K562 (cell line): Measurements from ENCODE around the gene CALML6. TPM values are rescaled to one million over a fixed set of nuclear protein-coding genes. Genes with fewer than 3 reads are reported as not detected.

Source experiments
- ETS2 ChIP-seq: IDR thresholded peaks from 2 replicates; pipeline ENCODE4 v1.6.1; 2016; ENCODE audit warnings: borderline replicate concordance, missing genetic modification characterization, mild to moderate bottlenecking, moderate library complexity, missing compliant biosample characterization; ENCODE audit not compliant: poor library complexity, severe bottlenecking
- KLF13 ChIP-seq: fragments of 450-650 bp; IDR thresholded peaks from 2 replicates; pipeline ENCODE4 v1.6.1; 2016; ENCODE audit warnings: missing genetic modification characterization, low read depth, mild to moderate bottlenecking, missing compliant biosample characterization, moderate library complexity, borderline replicate concordance
- MCM5 ChIP-seq: fragments of 450-650 bp; IDR thresholded peaks from 2 replicates; pipeline ENCODE4 v1.6.1; 2016; ENCODE audit warnings: low read depth
- NFE2 ChIP-seq: IDR thresholded peaks from 2 replicates; pipeline ENCODE4 v1.6.1; 2014; ENCODE audit warnings: antibody characterized with exemption, low read depth
- NR3C1 ChIP-seq: sonication (generic); formaldehyde crosslinking; IDR thresholded peaks from 2 replicates; pipeline ENCODE4 v1.8.1; 2022; ENCODE audit warnings: missing genetic modification reagents
- STAT5A ChIP-seq: IDR thresholded peaks from 2 replicates; pipeline ENCODE4 v1.6.1; 2012; ENCODE audit warnings: low read length, inconsistent platforms, borderline replicate concordance
- YY1 ChIP-seq, 3 experiments: IDR thresholded peaks; 2 replicates each; pipeline ENCODE4 v1.6.1; 2011; ENCODE audit warnings: low read length in 2 of 3, mild to moderate bottlenecking in 2 of 3, moderate library complexity in 2 of 3, borderline replicate concordance in 1 of 3, control low read depth in 1 of 3, low read depth in 1 of 3; ENCODE audit not compliant: insufficient read depth in 3 of 3, insufficient replicate concordance in 2 of 3, control insufficient read depth in 1 of 3, insufficient read length in 1 of 3; ENCODE audit errors: extremely low read depth in 1 of 3
- ZNF232 ChIP-seq: sonication (generic); formaldehyde crosslinking; IDR thresholded peaks from 2 replicates; pipeline ENCODE4 v1.8.0; 2022; ENCODE audit warnings: mild to moderate bottlenecking, missing genetic modification reagents
- ZNF696 ChIP-seq: fragments of 250-450 bp; sonication (Bioruptor Pico); conservative IDR thresholded peaks from 2 replicates; pipeline ENCODE4 v1.4.0; 2020; ENCODE audit warnings: mild to moderate bottlenecking, moderate library complexity
- ZZZ3 ChIP-seq: fragments of 450-650 bp; IDR thresholded peaks from 2 replicates; pipeline ENCODE4 v1.6.1; 2016; ENCODE audit warnings: antibody characterized with exemption, mild to moderate bottlenecking, moderate library complexity
- polyA plus RNA-seq, 8 experiments: library from polyadenylated mRNA; depleted of rRNA in 4 of 8; stranded (reverse) in 5 of 8; unstranded in 3 of 8; fragments of >200 nt; fragmentation: Nextera tagmentation in 2 of 8; fragmentation: Illumina TruSeq in 1 of 8; extraction: Ambion mirVana in 2 of 8; extraction: Trizol in 1 of 8; gene quantifications; 2 replicates each; pipeline versions ENCODE4 v1.2.1 to v1.2.3, GENCODE V29; 2011 to 2014; ENCODE audit warnings: inconsistent platforms in 1 of 8, missing spikeins in 1 of 8
- total RNA-seq, 7 experiments: library from RNA; depleted of rRNA in 6 of 7; stranded (reverse); fragments of >200 nt in 6 of 7; fragmentation: Illumina TruSeq in 2 of 7; extraction: Trizol in 2 of 7; gene quantifications; 2 replicates each; pipeline versions ENCODE4 v1.2.1 to v1.2.3, GENCODE V29; 2011 to 2021; ENCODE audit warnings: low replicate concordance in 1 of 7
- TF ChIP-seq, protein P1 (sequence below): sonication (generic); formaldehyde crosslinking; IDR thresholded peaks from 2 replicates; pipeline ENCODE4 v1.8.0; 2023; ENCODE audit warnings: mild to moderate bottlenecking, missing genetic modification reagents
- TF ChIP-seq, protein P2 (sequence below): fragments of 150-350 bp; conservative IDR thresholded peaks from 2 replicates; pipeline ENCODE4 v1.6.1; 2014; ENCODE audit warnings: low read length
- TF ChIP-seq, protein P3 (sequence below): fragments of 450-650 bp; IDR thresholded peaks from 2 replicates; pipeline ENCODE4 v1.6.1; 2016; ENCODE audit warnings: antibody characterized with exemption
- TF ChIP-seq, protein P4 (sequence below): fragments of 250-450 bp; sonication (Bioruptor Pico); IDR thresholded peaks from 2 replicates; pipeline ENCODE4 v1.5.0; 2021

The CALML6 gene
- total and polyA plus RNA-seq, 9 of the 15 experiments (the other 6 are each of a cell fraction or from before 2014, with no cell fraction given), result 0.14 TPM; not detected in 8

DNA sequence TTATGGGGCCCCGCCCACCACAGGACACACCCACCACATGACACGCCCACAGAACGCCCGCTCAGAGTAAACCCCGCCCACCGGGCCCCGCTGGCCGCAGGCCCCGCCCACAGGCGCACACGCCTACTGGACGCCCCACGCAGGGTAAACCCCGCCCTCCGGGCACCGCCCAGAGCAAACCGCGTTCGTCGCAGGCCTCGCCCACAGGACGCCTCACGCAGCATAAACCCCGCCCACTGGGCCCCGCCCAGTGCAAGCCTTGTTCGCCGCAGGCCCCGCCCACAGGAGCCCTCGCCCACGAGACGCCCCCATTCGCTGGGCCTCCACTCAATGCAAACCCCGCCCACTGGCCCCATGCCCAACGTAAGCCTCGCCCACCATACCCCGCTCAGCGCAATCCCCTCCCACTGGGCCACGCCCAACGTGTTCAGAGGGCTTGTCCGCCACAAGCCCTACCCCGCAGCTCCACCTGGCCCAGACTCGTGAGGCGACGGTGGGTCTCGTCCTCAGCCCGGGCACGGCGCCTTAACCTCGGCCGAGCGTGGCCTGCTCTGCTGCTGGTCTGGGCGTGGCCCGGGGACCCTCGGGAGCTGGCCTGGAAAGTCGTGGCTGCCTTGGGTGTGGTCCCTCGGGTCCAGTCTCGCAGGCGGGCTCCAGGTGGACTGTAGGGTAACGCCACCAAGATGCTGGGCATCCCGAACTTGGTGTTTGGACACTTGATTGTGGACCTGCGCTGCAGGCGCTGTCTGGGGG, 4.4 kb downstream of the CALML6 start (continued):
- TF ChIP-seq NFE2 (no peak), NR3C1 (CRISPR knock-in tag) (no peak), ZZZ3 (no peak), ZNF232 (CRISPR knock-in tag) (no peak), KLF13 (0 out of 2 replicates have a peak, but pooled peaks have one; percentile 24), ZNF696 (CRISPR knock-in tag) (no peak), ETS2 (no peak), STAT5A (no peak), YY1 (IDR thresholded peaks at IDR 0.05; ENCODE audit: borderline replicate concordance in 1 of 3, control insufficient read depth in 1 of 3, extremely low read depth in 1 of 3, insufficient read depth in 3 of 3, insufficient read length in 1 of 3, insufficient replicate concordance in 2 of 3, low read depth in 1 of 3, low read length in 2 of 3) (peak in 1 of 3 experiments; percentile 16), MCM5 (no peak)
- TF ChIP-seq, protein P1, sequence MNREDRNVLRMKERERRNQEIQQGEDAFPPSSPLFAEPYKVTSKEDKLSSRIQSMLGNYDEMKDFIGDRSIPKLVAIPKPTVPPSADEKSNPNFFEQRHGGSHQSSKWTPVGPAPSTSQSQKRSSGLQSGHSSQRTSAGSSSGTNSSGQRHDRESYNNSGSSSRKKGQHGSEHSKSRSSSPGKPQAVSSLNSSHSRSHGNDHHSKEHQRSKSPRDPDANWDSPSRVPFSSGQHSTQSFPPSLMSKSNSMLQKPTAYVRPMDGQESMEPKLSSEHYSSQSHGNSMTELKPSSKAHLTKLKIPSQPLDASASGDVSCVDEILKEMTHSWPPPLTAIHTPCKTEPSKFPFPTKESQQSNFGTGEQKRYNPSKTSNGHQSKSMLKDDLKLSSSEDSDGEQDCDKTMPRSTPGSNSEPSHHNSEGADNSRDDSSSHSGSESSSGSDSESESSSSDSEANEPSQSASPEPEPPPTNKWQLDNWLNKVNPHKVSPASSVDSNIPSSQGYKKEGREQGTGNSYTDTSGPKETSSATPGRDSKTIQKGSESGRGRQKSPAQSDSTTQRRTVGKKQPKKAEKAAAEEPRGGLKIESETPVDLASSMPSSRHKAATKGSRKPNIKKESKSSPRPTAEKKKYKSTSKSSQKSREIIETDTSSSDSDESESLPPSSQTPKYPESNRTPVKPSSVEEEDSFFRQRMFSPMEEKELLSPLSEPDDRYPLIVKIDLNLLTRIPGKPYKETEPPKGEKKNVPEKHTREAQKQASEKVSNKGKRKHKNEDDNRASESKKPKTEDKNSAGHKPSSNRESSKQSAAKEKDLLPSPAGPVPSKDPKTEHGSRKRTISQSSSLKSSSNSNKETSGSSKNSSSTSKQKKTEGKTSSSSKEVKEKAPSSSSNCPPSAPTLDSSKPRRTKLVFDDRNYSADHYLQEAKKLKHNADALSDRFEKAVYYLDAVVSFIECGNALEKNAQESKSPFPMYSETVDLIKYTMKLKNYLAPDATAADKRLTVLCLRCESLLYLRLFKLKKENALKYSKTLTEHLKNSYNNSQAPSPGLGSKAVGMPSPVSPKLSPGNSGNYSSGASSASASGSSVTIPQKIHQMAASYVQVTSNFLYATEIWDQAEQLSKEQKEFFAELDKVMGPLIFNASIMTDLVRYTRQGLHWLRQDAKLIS (CRISPR knock-in tag), result 0 out of 2 replicates have a peak, but pooled peaks have one; percentile 7
- TF ChIP-seq, protein P2, sequence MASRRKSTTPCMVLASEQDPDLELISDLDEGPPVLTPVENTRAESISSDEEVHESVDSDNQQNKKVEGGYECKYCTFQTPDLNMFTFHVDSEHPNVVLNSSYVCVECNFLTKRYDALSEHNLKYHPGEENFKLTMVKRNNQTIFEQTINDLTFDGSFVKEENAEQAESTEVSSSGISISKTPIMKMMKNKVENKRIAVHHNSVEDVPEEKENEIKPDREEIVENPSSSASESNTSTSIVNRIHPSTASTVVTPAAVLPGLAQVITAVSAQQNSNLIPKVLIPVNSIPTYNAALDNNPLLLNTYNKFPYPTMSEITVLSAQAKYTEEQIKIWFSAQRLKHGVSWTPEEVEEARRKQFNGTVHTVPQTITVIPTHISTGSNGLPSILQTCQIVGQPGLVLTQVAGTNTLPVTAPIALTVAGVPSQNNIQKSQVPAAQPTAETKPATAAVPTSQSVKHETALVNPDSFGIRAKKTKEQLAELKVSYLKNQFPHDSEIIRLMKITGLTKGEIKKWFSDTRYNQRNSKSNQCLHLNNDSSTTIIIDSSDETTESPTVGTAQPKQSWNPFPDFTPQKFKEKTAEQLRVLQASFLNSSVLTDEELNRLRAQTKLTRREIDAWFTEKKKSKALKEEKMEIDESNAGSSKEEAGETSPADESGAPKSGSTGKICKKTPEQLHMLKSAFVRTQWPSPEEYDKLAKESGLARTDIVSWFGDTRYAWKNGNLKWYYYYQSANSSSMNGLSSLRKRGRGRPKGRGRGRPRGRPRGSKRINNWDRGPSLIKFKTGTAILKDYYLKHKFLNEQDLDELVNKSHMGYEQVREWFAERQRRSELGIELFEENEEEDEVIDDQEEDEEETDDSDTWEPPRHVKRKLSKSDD, result no peak
- TF ChIP-seq, protein P3, sequence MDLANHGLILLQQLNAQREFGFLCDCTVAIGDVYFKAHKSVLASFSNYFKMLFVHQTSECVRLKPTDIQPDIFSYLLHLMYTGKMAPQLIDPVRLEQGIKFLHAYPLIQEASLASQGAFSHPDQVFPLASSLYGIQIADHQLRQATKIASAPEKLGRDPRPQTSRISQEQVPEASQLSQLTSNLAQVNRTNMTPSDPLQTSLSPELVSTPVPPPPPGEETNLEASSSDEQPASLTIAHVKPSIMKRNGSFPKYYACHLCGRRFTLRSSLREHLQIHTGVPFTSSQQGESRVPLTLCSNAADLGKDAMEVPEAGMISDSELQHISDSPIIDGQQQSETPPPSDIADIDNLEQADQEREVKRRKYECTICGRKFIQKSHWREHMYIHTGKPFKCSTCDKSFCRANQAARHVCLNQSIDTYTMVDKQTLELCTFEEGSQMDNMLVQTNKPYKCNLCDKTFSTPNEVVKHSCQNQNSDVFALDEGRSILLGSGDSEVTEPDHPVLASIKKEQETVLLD, result peak; percentile 42; the same call in 1 of the 2 replicates
- TF ChIP-seq, protein P4, sequence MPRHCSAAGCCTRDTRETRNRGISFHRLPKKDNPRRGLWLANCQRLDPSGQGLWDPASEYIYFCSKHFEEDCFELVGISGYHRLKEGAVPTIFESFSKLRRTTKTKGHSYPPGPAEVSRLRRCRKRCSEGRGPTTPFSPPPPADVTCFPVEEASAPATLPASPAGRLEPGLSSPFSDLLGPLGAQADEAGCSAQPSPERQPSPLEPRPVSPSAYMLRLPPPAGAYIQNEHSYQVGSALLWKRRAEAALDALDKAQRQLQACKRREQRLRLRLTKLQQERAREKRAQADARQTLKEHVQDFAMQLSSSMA (CRISPR knock-in tag), result no peak
